Measurements from ENCODE around the gene ABCD3.

The ABCD3 gene

GRCh38 chr1:94550396-94550795 is 132.2 kb downstream of the ABCD3 start:
- no peaks in the 10 kb centered on the region for H3K79me1 ChIP-seq (ENCODE audit: low read depth, low read length)
- H3K14ac ChIP-seq (ENCODE audit: low read length) = no peak overlapping the region
- no peak for DNase-seq (ENCODE audit: low spot score)
- no peaks in the 10 kb centered on the region for H3K27me3 ChIP-seq (ENCODE audit: control insufficient read depth in 3 of 3, insufficient read depth in 3 of 3, low read depth in 1 of 3, low read length in 3 of 3)
- H3K9me3 ChIP-seq (replicated peaks in 1 of 2; ENCODE audit: control insufficient read depth in 2 of 2, insufficient read depth in 1 of 2, low read depth in 1 of 2, low read length in 2 of 2) = peaks cover 0 to 4% of the 10 kb centered on the region in 2 donors
- H3K4ac ChIP-seq (ENCODE audit: low read length) = no peak overlapping the region
- no CpG with 5 or more reads among the region's 6 CpGs for WGBS, 2 donors (ENCODE audit: extremely low coverage in 2 of 2, insufficient read length in 2 of 2, insufficient replicate concordance in 1 of 2)
- H3K4me3 ChIP-seq (ENCODE audit: low read length in 2 of 2) = no peak overlapping the region
- H3K27ac ChIP-seq (replicated peaks; ENCODE audit: low read length) = no peak overlapping the region
- no peak overlapping the region for H4K91ac ChIP-seq (ENCODE audit: low read depth, low read length, poor library complexity)
- no peak overlapping the region for H2BK120ac ChIP-seq (ENCODE audit: low read depth, low read length)
- no peak overlapping the region for H2BK15ac ChIP-seq (ENCODE audit: low read length)
- H2AFZ ChIP-seq (ENCODE audit: low read length) = peak overlapping the region; percentile 80
- H3K36me3 ChIP-seq (replicated peaks in 1 of 2; ENCODE audit: control insufficient read depth in 2 of 2, insufficient read depth in 2 of 2, low read length in 2 of 2) = no peaks in the 10 kb centered on the region
- no peak overlapping the region for H3K18ac ChIP-seq (ENCODE audit: low read length)
- H3K9ac ChIP-seq (ENCODE audit: low read depth, low read length, poor library complexity) = no peak overlapping the region
- H4K8ac ChIP-seq (ENCODE audit: low read depth, low read length) = no peak overlapping the region
- no peak overlapping the region for H3K23ac ChIP-seq (ENCODE audit: low read depth, low read length, poor library complexity)
- no peak overlapping the region for H2BK5ac ChIP-seq (ENCODE audit: low read length)
- H3K4me1 ChIP-seq (ENCODE audit: control insufficient read depth in 2 of 2, insufficient read depth in 1 of 2, low read depth in 1 of 2, low read length in 2 of 2) = peaks cover 22 to 38% of the 10 kb centered on the region in 2 donors
- no peak overlapping the region for H2AK5ac ChIP-seq (ENCODE audit: low read depth, low read length)
- no peak overlapping the region for H3K4me2 ChIP-seq (ENCODE audit: insufficient read depth, low read length, poor library complexity, severe bottlenecking)
- no peak overlapping the region for H2BK12ac ChIP-seq (ENCODE audit: low read length)

GRCh38 chr1:94550800-94551241 is 132.6 kb downstream of the ABCD3 start:
- Histone ChIP-seq H3K14ac (ENCODE audit: low read length) (no peak overlapping the region), H2AFZ (ENCODE audit: low read length) (peak overlapping the region; percentile 80)
- no peak for DNase-seq (ENCODE audit: low spot score)

DNA sequence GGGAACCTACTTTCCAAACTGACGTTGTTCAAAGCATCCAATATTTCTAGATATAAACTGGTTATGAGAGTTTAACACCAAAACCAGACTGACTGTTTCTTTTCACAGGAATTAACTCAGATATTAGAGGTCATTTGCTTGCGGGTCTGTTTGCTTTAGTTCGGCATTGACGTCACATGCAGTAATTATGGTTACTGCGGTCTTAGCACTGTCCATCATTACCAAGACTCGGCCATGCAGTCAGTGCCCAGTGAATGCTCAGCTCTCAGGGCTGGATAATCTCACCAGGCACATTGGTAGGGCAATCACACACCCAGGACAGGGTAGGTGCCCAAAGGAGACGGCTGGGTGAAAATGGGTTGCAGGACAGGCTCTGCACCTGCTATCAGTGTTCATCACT is 133.3 kb downstream of the ABCD3 start:
- peaks cover 22 to 38% of the 10 kb centered on the region in 2 donors for H3K4me1 ChIP-seq (ENCODE audit: control insufficient read depth in 2 of 2, insufficient read depth in 1 of 2, low read depth in 1 of 2, low read length in 2 of 2)
- no peak overlapping the region for H4K8ac ChIP-seq (ENCODE audit: low read depth, low read length)
- H2BK15ac ChIP-seq (ENCODE audit: low read length) = no peak overlapping the region

More at GRCh38 chr1:94550800-94551241, 132.6 kb downstream of the ABCD3 start:
- H2BK120ac ChIP-seq (ENCODE audit: low read depth, low read length) = no peak overlapping the region
- WGBS, 2 donors (ENCODE audit: extremely low coverage in 2 of 2, insufficient read length in 2 of 2, insufficient replicate concordance in 1 of 2) = no CpG with 5 or more reads among the region's 5 CpGs
- no peak overlapping the region for H4K8ac ChIP-seq (ENCODE audit: low read depth, low read length)
- no peaks in the 10 kb centered on the region for H3K27me3 ChIP-seq (ENCODE audit: control insufficient read depth in 3 of 3, insufficient read depth in 3 of 3, low read depth in 1 of 3, low read length in 3 of 3)
- no peak overlapping the region for H3K27ac ChIP-seq (replicated peaks; ENCODE audit: low read length)
- peaks cover 0 to 4% of the 10 kb centered on the region in 2 donors for H3K9me3 ChIP-seq (replicated peaks in 1 of 2; ENCODE audit: control insufficient read depth in 2 of 2, insufficient read depth in 1 of 2, low read depth in 1 of 2, low read length in 2 of 2)
- no peak overlapping the region for H3K18ac ChIP-seq (ENCODE audit: low read length)
- no peak overlapping the region for H3K4me2 ChIP-seq (ENCODE audit: insufficient read depth, low read length, poor library complexity, severe bottlenecking)
- H4K91ac ChIP-seq (ENCODE audit: low read depth, low read length, poor library complexity) = no peak overlapping the region
- no peaks in the 10 kb centered on the region for H3K79me1 ChIP-seq (ENCODE audit: low read depth, low read length)
- H2AK5ac ChIP-seq (ENCODE audit: low read depth, low read length) = no peak overlapping the region
- no peaks in the 10 kb centered on the region for H3K36me3 ChIP-seq (replicated peaks in 1 of 2; ENCODE audit: control insufficient read depth in 2 of 2, insufficient read depth in 2 of 2, low read length in 2 of 2)
- H3K4me1 ChIP-seq (ENCODE audit: control insufficient read depth in 2 of 2, insufficient read depth in 1 of 2, low read depth in 1 of 2, low read length in 2 of 2) = peaks cover 22 to 38% of the 10 kb centered on the region in 2 donors
- no peak overlapping the region for H3K23ac ChIP-seq (ENCODE audit: low read depth, low read length, poor library complexity)
- no peak overlapping the region for H2BK15ac ChIP-seq (ENCODE audit: low read length)
- H3K4me3 ChIP-seq (ENCODE audit: low read length in 2 of 2) = no peak overlapping the region
- no peak overlapping the region for H2BK12ac ChIP-seq (ENCODE audit: low read length)
- no peak overlapping the region for H3K4ac ChIP-seq (ENCODE audit: low read length)
- H3K9ac ChIP-seq (ENCODE audit: low read depth, low read length, poor library complexity) = no peak overlapping the region
- no peak overlapping the region for H2BK5ac ChIP-seq (ENCODE audit: low read length)

DNA sequence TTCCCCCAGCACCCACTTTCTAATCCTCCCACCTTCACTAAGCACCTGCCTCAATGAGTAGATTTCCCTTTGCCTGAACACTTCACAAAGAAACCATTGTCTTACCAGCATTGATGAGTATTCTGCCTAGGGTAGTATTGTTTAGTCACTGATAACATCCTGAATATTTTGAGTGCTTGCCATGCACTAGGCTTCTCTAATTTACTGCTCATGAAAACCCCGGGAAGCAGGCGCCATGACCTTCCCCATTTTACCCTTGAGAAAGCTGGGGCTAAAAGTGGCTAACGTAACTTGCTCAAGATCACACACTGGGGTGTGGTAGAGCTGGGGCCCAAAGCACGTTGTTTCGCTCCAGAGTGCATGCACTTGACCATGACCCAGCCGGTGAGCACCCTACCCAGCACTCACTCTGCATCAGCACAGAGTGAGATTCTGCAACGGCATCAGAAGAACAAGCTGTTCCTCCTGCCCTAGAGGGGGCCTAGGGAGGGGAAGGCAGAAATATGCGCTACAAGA is 133.9 kb downstream of the ABCD3 start:
- no peaks in the 10 kb centered on the region for H3K27me3 ChIP-seq (ENCODE audit: control insufficient read depth in 3 of 3, insufficient read depth in 3 of 3, low read depth in 1 of 3, low read length in 3 of 3)
- H2BK12ac ChIP-seq (ENCODE audit: low read length) = no peak overlapping the region
- no peak overlapping the region for H2AFZ ChIP-seq (ENCODE audit: low read length)
- no peak overlapping the region for H2BK15ac ChIP-seq (ENCODE audit: low read length)
- DNase-seq (ENCODE audit: low spot score) = no peak
- no peak overlapping the region for H2AK5ac ChIP-seq (ENCODE audit: low read depth, low read length)
- H3K9me3 ChIP-seq (replicated peaks in 1 of 2; ENCODE audit: control insufficient read depth in 2 of 2, insufficient read depth in 1 of 2, low read depth in 1 of 2, low read length in 2 of 2) = peaks cover under 1 to 2% of the 10 kb centered on the region in 2 donors
- H3K18ac ChIP-seq (ENCODE audit: low read length) = no peak overlapping the region
- H4K91ac ChIP-seq (ENCODE audit: low read depth, low read length, poor library complexity) = no peak overlapping the region
- H3K4me1 ChIP-seq (ENCODE audit: control insufficient read depth in 2 of 2, insufficient read depth in 1 of 2, low read depth in 1 of 2, low read length in 2 of 2) = peaks cover 22 to 38% of the 10 kb centered on the region in 2 donors
- no CpG with 5 or more reads among the region's 8 CpGs for WGBS, 2 donors (ENCODE audit: extremely low coverage in 2 of 2, insufficient read length in 2 of 2, insufficient replicate concordance in 1 of 2)
- no peaks in the 10 kb centered on the region for H3K79me1 ChIP-seq (ENCODE audit: low read depth, low read length)
- no peak overlapping the region for H4K8ac ChIP-seq (ENCODE audit: low read depth, low read length)
- no peaks in the 10 kb centered on the region for H3K36me3 ChIP-seq (replicated peaks in 1 of 2; ENCODE audit: control insufficient read depth in 2 of 2, insufficient read depth in 2 of 2, low read length in 2 of 2)
- no peak overlapping the region for H3K4me2 ChIP-seq (ENCODE audit: insufficient read depth, low read length, poor library complexity, severe bottlenecking)
- no peak overlapping the region for H3K9ac ChIP-seq (ENCODE audit: low read depth, low read length, poor library complexity)
- H3K23ac ChIP-seq (ENCODE audit: low read depth, low read length, poor library complexity) = no peak overlapping the region
- H3K4ac ChIP-seq (ENCODE audit: low read length) = no peak overlapping the region
- H3K14ac ChIP-seq (ENCODE audit: low read length) = no peak overlapping the region
- no peak overlapping the region for H2BK120ac ChIP-seq (ENCODE audit: low read depth, low read length)
- H2BK5ac ChIP-seq (ENCODE audit: low read length) = no peak overlapping the region
- no peak overlapping the region for H3K4me3 ChIP-seq (ENCODE audit: low read length in 2 of 2)
- no peak overlapping the region for H3K27ac ChIP-seq (replicated peaks; ENCODE audit: low read length)

More for the DNA sequence above, 133.3 kb downstream of the ABCD3 start:
- Histone ChIP-seq H4K91ac (ENCODE audit: low read depth, low read length, poor library complexity) (no peak overlapping the region), H3K4me2 (ENCODE audit: insufficient read depth, low read length, poor library complexity, severe bottlenecking) (no peak overlapping the region), H3K23ac (ENCODE audit: low read depth, low read length, poor library complexity) (no peak overlapping the region), H3K36me3 (replicated peaks in 1 of 2; ENCODE audit: control insufficient read depth in 2 of 2, insufficient read depth in 2 of 2, low read length in 2 of 2) (no peaks in the 10 kb centered on the region), H3K4me3 (ENCODE audit: low read length in 2 of 2) (no peak overlapping the region), H3K14ac (ENCODE audit: low read length) (no peak overlapping the region), H3K9me3 (replicated peaks in 1 of 2; ENCODE audit: control insufficient read depth in 2 of 2, insufficient read depth in 1 of 2, low read depth in 1 of 2, low read length in 2 of 2) (peaks cover 2 to 4% of the 10 kb centered on the region in 2 donors), H3K4ac (ENCODE audit: low read length) (no peak overlapping the region), H2BK12ac (ENCODE audit: low read length) (no peak overlapping the region), H2BK120ac (ENCODE audit: low read depth, low read length) (no peak overlapping the region), H2AK5ac (ENCODE audit: low read depth, low read length) (no peak overlapping the region), H3K27me3 (ENCODE audit: control insufficient read depth in 3 of 3, insufficient read depth in 3 of 3, low read depth in 1 of 3, low read length in 3 of 3) (no peaks in the 10 kb centered on the region), H3K9ac (ENCODE audit: low read depth, low read length, poor library complexity) (no peak overlapping the region), H2AFZ (ENCODE audit: low read length) (no peak overlapping the region), H3K79me1 (ENCODE audit: low read depth, low read length) (no peaks in the 10 kb centered on the region), H3K27ac (replicated peaks; ENCODE audit: low read length) (no peak overlapping the region), H2BK5ac (ENCODE audit: low read length) (no peak overlapping the region), H3K18ac (ENCODE audit: low read length) (no peak overlapping the region)
- DNase-seq (ENCODE audit: low spot score) = no peak
- WGBS, 2 donors (ENCODE audit: extremely low coverage in 2 of 2, insufficient read length in 2 of 2, insufficient replicate concordance in 1 of 2) = no CpG with 5 or more reads among the region's 7 CpGs
